Activated CD4-positive, alpha-beta T cell treated with anti-CD3 and anti-CD28 coated beads, Interleukin-2, amount 50 U/mL, for 4 hours (primary cell): ENCODE measurements around the gene ARV1.
A peak's percentile ranks its signal among the peaks of the same experiment; 100 is the strongest.

Experiments
- DNase-seq, 2 experiments: peaks; one replicate each; pipeline ENCODE4 v3.0.0-alpha.2; 2020

The ARV1 gene

DNA sequence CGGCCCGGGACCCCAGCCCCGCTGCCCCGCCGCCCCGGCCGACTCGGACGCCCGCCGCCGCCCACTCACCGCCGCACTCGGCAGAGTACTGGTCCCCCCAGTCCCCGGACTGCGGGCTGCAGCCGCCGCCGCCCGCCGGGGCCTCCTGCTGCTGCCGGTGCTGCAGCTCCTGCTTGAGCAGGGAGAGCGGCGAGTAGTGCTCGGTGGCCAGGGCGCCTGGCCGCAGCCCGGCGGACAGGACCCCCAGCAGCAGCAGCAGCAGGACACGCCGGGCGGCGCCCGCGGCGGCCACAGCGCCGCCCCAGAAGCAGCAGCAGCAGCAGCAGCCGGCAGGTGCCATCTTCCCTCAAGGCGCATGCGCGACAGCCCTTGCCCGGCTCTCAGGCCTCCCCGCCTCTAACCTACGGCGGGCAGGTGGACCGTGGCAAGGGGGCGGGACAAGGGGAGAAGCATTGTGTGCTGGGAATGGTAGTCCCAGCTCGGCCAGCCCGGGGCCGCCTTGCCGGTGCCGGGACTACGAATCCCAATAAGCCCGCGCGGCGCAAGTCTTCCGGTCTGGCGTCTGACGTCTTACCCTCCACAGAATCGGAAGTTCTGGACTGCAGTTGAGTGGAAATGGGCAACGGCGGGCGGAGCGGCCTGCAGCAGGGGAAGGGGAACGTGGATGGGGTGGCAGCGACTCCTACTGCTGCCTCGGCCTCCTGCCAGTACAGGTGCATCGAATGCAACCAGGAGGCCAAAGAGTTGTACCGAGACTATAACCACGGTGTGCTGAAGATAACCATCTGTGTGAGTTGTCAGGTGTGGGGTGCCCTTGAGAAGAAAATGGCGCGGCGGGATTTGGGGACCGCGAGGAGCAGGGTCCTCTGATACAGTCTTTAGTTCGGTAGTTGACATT lies at the start of gene ARV1, which contains the start of gene TTC13:
ARV1 (plus strand) TSS at position 604 of the 898 bp plus-strand sequence; CDS start at position 616, 12 bp downstream.
TTC13 (minus strand) TSS at position 371 of the 898 bp plus-strand sequence; CDS start at position 340, 31 bp downstream.
- peak; percentile 94 to 96 for DNase-seq

DNA sequence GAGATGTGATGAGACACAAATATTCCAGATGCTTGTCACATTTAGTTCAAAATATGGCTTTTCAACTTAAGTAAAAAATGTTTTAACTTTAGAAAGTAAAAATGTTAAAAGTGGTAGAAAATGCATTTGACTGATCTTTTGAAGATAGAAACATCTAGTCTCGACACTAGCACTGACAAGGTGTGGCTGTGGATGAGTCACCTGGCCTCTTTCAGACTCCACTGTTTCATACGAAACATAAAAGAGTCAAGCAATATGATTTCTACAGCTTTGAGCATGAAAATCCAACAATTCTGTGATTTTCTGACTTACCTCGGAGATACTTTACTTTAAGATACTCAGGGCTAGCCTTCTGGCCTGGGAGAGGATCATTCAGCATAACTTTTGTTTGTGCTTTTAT lies 47.9 kb upstream of the ARV1 start:
- DNase-seq: no peak

DNA sequence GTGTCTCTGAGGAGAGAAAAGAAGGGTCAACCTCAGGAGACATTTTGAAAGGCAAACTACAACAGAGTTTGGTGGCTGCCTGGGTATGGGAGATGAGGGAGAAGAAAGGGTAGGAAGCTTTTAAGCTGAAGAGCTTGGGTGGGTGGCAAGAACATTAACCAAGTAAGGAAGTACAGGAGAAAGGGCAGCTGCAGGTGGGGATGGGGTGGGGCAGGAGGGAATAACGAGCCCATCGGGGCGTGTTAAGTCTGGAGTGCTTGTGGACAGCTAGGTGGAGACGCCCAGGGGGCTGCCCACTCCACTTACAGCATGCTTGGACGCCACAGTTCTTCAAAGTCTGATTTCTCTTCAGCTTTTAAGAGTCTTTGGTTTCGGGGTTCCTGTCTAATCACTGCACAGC lies 43.0 kb upstream of the ARV1 start:
- no peak for DNase-seq

DNA sequence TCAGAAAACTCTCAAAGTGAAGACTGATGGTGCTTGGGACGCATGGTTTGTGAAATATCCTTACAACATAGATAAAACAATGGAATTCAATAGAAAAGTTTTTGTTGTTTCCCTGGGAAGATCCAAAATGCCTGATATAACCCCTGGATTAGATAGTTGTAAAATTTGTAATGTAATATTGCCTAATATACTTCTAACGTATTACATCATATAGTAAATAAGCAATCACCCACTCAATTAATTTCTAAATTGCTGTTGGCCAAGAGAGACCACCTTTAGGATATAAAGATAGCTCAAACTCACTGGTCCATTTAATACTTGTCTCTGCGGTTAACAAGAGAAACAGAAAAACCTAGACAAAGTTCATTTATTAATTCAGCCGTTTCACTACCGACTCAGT lies 42.4 kb upstream of the ARV1 start:
- DNase-seq: no peak

GRCh38 chr1:230937371-230937770 lies 41.5 kb upstream of the ARV1 start:
- no peak for DNase-seq

- DNase-seq: no peak
Observed at GRCh38 chr1:230938924-230939368, 39.9 kb upstream of the ARV1 start.

DNA sequence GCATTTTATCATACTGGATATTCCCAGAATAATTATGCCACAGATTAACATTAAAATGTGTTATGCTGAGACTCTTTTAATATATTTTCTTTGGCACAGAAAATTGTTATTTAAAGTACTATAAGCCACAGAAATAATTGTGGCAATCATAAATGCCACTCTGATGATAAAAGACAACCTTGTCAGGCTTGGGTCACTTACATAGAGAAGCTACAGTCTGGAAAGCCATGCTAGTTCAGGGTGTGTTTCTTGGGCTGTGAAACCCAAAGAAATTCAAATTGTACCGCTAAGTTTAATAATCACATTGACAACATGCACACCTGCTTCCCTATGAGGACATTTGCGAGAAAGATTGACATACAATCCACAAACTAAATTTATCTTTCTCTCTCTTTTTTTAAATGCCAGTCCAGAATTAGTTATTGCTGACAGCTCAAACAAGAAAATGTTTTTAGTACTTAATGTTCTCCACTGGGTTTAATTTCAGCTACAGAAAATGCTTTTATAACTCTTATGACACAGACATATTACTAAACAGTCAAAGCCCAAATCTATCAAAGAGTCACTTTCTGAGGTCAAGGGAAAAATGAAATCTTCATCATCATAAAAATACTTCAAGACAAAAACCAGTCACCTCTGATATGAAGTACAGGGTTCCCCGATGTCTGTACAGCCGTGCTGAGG lies 38.9 kb upstream of the ARV1 start:
- DNase-seq: no peak

DNA sequence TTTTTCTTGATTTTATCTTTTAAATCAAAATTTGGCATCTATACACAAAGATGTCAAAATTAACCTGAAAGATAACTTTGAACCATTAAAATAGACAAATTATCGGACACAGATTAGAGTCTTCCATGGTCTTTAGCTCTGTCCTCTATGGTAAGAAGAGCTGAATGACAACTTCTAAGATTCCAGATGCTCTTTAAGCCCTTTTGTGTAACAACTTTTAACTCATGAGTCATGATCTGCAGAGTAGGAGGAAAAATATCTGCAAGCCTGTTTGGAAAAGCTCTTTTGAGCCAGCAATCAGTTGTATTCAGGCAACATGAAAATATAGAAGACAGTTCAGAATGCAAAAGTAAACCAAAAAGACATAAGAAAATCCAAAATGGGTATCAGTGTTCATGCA lies 38.0 kb upstream of the ARV1 start:
- no peak for DNase-seq

GRCh38 chr1:230943048-230943593 lies 35.8 kb upstream of the ARV1 start:
- no peak for DNase-seq

GRCh38 chr1:230948301-230948700 lies 30.6 kb upstream of the ARV1 start:
- DNase-seq: no peak

DNA sequence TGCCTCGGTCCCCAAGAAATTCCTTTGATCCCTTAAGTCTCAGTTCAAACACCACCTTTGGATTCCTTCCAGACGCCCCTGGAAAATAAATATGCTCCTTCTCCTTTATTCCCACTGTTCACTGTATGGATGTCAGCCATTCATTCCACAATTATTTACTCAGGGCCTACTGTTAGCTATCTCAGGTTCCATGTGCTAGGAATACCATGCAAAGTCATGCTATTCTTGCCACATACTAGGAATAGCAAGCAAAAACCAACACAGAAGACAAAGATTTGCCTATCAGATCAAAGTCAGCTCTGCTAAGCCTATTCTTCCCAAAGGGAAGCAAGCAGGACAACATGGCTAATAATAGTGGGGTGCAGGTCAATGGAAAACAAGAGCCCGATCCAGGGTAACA lies 30.0 kb upstream of the ARV1 start:
- DNase-seq: no peak

- DNase-seq: no peak
Observed at GRCh38 chr1:230950404-230950803, 28.5 kb upstream of the ARV1 start.

- no peak for DNase-seq
Observed at GRCh38 chr1:230957580-230957989, 21.3 kb upstream of the ARV1 start.

DNA sequence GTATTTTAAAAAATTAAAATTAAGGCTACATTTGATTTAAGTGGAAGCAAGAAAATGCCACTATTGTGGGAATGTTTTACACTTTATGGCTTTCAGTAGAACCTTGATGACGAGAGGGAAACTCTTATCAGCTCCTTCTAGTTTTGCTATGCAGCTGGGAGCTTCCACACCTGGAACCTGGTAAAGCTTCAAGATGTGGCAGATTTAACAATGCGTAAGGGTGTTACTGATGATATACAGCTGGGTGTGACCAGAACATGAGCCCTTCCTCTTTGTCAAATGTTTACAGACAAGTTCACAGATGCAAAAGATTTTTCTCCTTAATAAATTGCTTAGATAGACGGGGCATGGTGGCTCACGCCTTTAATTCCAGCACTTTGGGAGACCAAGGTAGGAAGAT lies 20.5 kb upstream of the ARV1 start:
- no peak for DNase-seq

DNA sequence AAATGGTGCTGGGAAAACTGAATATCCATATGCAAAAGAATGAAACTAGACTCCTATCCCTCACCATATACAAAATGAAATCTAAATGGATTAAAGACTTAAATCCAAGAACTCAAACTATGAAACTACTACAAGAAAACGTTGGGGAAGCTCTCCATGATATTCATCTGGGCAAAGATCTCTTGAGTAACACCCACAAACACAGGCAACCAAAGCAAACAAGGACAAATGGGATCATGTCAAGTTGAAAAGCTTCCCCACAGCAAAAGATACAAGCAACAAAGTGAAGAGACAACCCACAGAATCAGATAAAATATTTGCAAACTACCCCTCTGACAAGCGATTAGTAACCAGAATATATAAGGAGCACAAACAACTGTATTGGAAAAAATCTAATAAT lies 14.0 kb upstream of the ARV1 start:
- DNase-seq: no peak

- no peak for DNase-seq
Observed at GRCh38 chr1:230965535-230965934, 13.4 kb upstream of the ARV1 start.

- DNase-seq: no peak
Observed at GRCh38 chr1:230966358-230966873, 12.5 kb upstream of the ARV1 start.

DNA sequence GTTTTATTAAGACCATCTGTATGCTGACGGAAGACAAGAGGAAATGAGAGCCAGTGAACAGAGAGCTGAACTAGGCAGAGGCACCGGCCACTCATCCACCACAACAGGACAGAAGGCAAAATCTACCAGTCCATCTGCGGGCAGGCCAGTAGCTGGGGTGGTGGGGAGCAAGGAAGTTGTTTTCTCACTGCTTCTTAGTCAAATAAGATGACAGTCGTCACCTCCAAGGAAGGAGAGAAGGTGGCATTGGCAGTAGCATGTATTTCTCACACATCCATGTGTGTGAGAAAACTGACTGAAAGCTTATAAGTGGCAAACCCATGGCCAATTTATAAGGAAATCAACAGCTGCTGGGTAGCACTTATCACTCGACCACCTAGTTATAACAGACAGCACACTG lies 8.5 kb upstream of the ARV1 start:
- DNase-seq: no peak

GRCh38 chr1:230971771-230972170 lies 7.1 kb upstream of the ARV1 start:
- DNase-seq: no peak

GRCh38 chr1:230972855-230973271 lies 6.0 kb upstream of the ARV1 start:
- DNase-seq: peak; percentile 29 to 33

GRCh38 chr1:230975636-230976035 lies 3.3 kb upstream of the ARV1 start:
- DNase-seq: no peak

GRCh38 chr1:230976360-230976759 lies 2.5 kb upstream of the ARV1 start:
- DNase-seq: no peak
